WERI-Rb-1 (cell line): ENCODE measurements around the gene CRTC1.

Source experiments
- DNase-seq: peaks from one replicate; pipeline ENCODE4 v3.0.0-alpha.2; 2020
- H3K27ac ChIP-seq: fragments of 250-450 bp; sonication (Bioruptor Pico); 2 replicates; pipeline ENCODE4 v1.5.1; 2020; ENCODE audit warnings: mild to moderate bottlenecking, moderate library complexity
- H3K27me3 ChIP-seq: fragments of 250-450 bp; sonication (Bioruptor Pico); 2 replicates; pipeline ENCODE4 v1.5.1; 2021; ENCODE audit warnings: mild to moderate bottlenecking, low read depth, moderate library complexity; ENCODE audit not compliant: insufficient read depth, severe bottlenecking
- H3K36me3 ChIP-seq: fragments of 250-450 bp; sonication (Bioruptor Pico); 2 replicates; pipeline ENCODE4 v1.5.1; 2020; ENCODE audit warnings: mild to moderate bottlenecking, moderate library complexity
- H3K4me3 ChIP-seq: 2 replicates; pipeline ENCODE4 v1.5.1; 2011; ENCODE audit warnings: low read depth, mild to moderate bottlenecking, control low read depth, low read length
- H3K9me3 ChIP-seq: fragments of 250-450 bp; sonication (Bioruptor Pico); 2 replicates; pipeline ENCODE4 v1.5.1; 2021; ENCODE audit warnings: mild to moderate bottlenecking, moderate library complexity; ENCODE audit not compliant: severe bottlenecking
- TF ChIP-seq, protein P1 (sequence below): IDR thresholded peaks from 2 replicates; pipeline ENCODE4 v1.5.1; 2011; ENCODE audit warnings: low read depth, mild to moderate bottlenecking, control low read depth, inconsistent platforms, low read length

Gene CRTC1

DNA sequence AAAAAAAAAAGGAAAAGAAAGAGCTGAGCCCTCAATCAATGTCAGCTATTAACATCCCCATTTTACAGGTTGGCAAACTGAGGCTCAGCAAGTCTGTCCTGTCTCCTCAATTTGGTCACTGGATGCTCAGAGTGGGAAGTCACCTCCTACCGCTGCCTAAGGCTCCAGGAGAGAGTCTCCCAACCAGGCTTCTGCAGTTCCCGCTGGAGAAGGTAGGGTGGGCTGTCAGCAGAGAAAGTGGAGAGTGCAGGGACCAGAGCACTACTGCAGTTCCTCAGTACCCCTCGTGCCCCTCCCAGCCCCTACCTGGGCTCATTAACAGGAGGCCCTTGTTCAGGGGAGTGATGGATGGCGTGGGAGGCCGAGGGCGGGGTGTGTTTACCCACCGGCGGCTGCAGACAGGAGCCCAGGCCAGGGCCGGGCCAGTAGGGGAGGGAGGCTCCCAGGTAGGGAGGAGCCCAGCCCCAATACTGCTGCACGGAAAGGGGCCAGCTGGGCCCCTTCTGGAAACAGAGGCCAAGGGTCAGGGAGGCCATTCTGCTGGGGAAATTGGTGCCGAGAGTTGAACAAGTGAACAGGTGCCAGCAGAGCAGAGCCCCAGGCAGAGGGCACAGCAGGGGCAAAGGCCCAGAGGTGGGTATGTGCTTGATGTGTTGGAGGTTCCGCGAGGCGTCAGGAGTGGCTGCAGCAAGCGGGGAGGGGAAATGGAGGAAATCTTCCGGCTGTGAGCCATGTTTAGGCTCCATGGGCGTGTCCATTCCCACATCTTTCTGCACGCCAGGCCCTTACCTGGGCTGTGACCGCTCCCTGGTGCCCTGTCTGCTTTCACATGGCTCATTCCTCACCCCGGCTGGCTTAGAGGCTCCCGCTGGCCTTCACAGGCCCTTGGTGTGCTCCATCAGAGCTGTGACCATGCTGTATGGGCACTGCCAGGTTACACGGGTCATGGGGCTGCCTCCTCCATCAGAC, 115.2 kb downstream of the CRTC1 start:
- no peak overlapping the region for H3K27ac ChIP-seq
- TF ChIP-seq, protein P1, sequence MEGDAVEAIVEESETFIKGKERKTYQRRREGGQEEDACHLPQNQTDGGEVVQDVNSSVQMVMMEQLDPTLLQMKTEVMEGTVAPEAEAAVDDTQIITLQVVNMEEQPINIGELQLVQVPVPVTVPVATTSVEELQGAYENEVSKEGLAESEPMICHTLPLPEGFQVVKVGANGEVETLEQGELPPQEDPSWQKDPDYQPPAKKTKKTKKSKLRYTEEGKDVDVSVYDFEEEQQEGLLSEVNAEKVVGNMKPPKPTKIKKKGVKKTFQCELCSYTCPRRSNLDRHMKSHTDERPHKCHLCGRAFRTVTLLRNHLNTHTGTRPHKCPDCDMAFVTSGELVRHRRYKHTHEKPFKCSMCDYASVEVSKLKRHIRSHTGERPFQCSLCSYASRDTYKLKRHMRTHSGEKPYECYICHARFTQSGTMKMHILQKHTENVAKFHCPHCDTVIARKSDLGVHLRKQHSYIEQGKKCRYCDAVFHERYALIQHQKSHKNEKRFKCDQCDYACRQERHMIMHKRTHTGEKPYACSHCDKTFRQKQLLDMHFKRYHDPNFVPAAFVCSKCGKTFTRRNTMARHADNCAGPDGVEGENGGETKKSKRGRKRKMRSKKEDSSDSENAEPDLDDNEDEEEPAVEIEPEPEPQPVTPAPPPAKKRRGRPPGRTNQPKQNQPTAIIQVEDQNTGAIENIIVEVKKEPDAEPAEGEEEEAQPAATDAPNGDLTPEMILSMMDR = no peak
- peaks cover 6% of the 10 kb centered on the region for H3K27me3 ChIP-seq
- H3K9me3 ChIP-seq = no peaks in the 10 kb centered on the region
- H3K4me3 ChIP-seq = no peak overlapping the region
- H3K36me3 ChIP-seq = no peaks in the 10 kb centered on the region
- DNase-seq = no peak

DNA sequence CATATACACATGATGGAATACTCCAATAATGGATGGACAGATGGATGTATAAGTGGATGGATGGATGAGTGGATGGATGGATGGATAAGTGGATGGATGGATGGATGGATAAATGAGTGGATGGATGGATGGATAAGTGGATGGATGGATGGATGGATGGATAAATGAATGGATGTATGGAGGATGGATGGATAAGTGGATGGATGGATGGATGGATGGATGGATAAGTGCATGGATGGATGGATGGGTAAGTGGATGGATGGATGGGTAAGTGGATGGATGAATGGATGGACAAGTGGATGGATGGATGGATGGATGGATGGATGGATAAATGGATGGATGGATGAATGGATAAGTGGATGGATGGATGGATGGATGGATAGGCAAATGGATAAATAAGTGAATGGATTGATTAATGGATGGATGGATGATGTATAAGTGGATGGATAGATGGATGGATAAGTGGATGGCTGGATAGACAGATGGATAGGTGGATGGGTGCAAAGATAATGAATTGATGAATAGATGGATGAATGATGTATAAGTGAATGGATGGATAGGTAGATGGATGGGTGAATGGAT, 116.0 kb downstream of the CRTC1 start:
- no peaks in the 10 kb centered on the region for H3K36me3 ChIP-seq
- TF ChIP-seq, protein P1 = no peak
- no peak overlapping the region for H3K27ac ChIP-seq
- peaks cover 6% of the 10 kb centered on the region for H3K27me3 ChIP-seq
- no peak for DNase-seq
- no peaks in the 10 kb centered on the region for H3K9me3 ChIP-seq
- no peak overlapping the region for H3K4me3 ChIP-seq

DNA sequence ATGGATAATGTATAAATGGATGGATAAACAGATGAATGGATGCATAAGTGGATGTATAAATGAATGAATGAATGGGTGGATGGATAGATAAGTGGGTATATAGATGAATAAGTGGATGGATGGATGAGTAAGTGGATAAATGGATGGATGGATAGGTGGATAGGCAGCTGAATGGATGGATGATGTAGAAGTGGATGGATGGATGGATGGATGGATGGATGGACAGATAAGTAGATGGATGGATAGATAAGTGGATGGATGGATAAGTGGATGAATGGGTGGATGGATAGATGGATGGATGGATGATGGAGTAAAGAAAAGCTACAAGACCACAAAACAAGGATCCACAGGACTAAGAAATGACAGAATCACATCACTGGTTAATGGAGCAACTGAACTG, 116.6 kb downstream of the CRTC1 start:
- DNase-seq = no peak
- peaks cover 6% of the 10 kb centered on the region for H3K27me3 ChIP-seq

DNA sequence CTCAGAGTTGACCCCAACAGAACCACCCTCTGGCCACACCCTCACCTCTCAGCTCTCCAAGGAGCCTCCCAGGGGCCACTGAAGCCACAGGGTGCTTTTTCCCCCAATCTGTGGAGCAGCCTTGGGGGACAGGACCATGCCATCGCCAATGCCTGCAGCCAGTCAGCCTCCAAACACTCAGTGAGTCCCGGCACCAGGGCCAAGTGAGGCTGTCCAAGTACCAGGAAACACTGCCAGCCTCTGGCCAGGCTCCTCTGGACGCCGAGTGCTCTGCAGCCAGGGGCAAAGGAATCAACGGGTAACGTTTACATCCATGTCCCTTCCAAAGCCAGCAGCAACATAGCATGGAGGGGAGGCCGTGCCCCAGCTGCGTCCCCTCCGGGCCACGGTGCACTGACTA, 117.2 kb downstream of the CRTC1 start:
- TF ChIP-seq, protein P1 = no peak
- DNase-seq = no peak
- Histone ChIP-seq H3K36me3 (no peaks in the 10 kb centered on the region), H3K9me3 (no peaks in the 10 kb centered on the region), H3K27ac (no peak overlapping the region), H3K27me3 (peaks cover 4% of the 10 kb centered on the region), H3K4me3 (no peak overlapping the region)

More for the DNA sequence above, 116.6 kb downstream of the CRTC1 start:
- H3K9me3 ChIP-seq = no peaks in the 10 kb centered on the region
- H3K4me3 ChIP-seq = no peak overlapping the region
- TF ChIP-seq, protein P1 = no peak
- no peak overlapping the region for H3K27ac ChIP-seq
- H3K36me3 ChIP-seq = no peaks in the 10 kb centered on the region

DNA sequence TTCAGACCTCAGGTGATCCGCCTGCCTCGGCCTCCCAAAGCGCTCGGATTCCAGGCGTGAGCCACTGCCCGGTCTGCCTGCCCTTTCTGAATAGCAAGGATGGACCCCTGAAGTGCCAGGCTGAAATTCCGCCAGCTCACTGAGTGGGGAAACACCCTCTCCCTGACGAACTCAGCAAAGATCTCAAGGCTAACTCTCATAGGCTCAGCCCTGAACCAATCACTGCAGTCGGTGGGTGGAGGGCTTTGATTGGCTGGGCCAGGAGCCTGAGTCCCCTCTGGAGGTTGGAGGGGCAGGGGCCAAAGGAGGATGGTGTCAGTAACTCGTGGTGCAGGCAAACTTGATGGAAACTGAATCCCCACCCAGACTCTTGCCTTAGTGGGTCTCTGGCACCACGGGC, 118.9 kb downstream of the CRTC1 start:
- Histone ChIP-seq H3K27me3 (no peaks in the 10 kb centered on the region), H3K36me3 (no peaks in the 10 kb centered on the region), H3K4me3 (no peak overlapping the region), H3K27ac (no peak overlapping the region), H3K9me3 (no peaks in the 10 kb centered on the region)
- no peak for DNase-seq
- TF ChIP-seq, protein P1 = no peak
